ENCODE results near the gene SETD3.

DNA sequence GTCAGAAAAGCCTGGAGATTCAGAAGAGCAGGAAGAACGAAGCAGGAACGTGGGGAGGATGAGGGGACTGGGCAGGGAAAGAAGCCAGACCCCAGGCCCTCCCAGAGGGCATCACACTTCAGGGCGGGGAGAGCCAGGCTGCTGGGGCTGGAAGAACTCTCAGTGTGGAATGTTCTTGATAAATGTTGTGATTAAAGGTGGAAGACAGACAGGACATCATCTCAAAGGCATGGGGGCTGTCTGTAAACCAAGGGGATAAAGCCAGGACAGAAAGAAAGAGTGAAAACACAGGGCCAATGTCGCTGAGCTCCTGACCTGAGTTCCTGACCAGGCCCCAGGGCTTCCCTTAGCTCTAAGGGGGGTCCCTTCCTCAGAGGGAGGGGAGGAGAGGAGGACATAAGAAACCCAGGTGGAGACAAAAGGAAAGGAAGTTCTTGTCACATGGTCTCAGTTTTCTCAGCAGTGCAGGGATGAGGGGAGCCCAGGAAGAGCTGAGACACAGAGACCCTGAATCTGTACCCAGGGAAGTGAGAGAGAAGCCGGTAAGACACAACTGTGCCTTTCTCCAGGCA lies 56.3 kb downstream of the SETD3 start:
- TF ChIP-seq ZNF274 (IDR thresholded peaks at IDR 0.05; ENCODE audit: low read depth, low read length) (no peak), YY1 (IDR thresholded peaks at IDR 0.05; ENCODE audit: insufficient read depth, insufficient read length) (no peak)

All from NT2/D1 (cell line).